GM23248 (cell line): ENCODE data around the gene FRRS1L.

ENCODE experiments used
- EZH2 ChIP-seq: fragments of 200-600 bp; sonication (generic); IDR thresholded peaks from 2 replicates; pipeline ENCODE4 v1.6.1; 2018; ENCODE audit warnings: antibody characterized with exemption, mild to moderate bottlenecking; ENCODE audit not compliant: insufficient read depth, poor library complexity, severe bottlenecking
- EZH2phosphoT487 ChIP-seq: fragments of 200-600 bp; sonication (generic); IDR thresholded peaks from 2 replicates; pipeline ENCODE4 v1.6.1; 2018; ENCODE audit warnings: antibody characterized with exemption, moderate library complexity, mild to moderate bottlenecking, low read depth; ENCODE audit not compliant: insufficient read depth

- TF ChIP-seq EZH2 = no peak
- TF ChIP-seq EZH2phosphoT487 = no peak
Measured at GRCh38 chr9:109161471-109161870, 5.6 kb downstream of the FRRS1L start.
